NK-92 treated with Interleukin-12 subunit alpha and Interleukin-12 subunit beta, amount 100 ng/mL, for 24 hours (cell line): ENCODE data around the gene RRBP1.

ENCODE experiments used
- DNase-seq: peaks from one replicate; lab custom pipeline; 2025; lab: John Stamatoyannopoulos, UW

The RRBP1 gene

DNA sequence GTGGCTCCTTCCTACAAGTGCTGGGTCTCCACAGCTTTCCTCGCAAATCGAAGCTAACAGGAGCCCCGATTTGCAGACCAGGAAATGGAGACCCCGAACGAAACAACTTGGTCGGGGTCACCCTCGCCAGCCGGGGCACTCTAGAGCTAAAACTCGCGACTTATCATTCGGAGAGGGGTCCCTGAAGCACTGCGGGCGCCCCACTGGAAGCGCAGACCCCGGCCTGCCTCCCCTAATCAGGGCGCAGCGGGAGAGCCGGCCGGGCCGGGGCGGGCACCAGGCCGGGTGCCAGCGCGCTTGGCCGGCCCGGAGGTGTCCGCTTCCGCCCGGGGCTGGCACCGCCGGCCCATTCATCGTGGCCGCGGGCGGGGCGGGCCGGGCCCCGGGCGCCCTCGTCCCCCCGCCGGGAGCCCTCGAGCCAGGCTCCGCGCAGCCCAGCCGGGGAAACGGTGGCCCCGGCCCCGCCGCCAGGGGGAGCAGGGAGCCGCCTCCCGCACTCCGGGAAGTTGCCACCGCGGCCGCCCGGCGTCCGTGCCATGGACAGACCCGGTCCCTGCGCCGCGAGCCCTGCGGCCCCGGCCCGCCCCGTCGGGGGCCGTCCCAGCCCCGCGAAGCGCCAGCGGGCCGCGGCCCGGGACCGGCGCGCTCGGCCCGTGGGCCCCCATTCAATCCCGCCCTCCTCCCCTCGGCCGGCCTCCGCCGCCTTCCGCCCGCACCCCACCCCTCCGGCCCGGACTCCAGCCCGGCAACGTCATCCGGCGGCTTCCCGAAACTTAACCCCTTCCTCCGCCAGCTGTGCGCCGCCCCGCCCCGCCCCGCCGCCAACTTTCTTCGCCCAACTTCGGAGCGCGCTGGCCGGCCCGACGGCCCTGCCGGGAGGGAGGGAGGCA is 961 bp downstream of the RRBP1 start:
- peak; percentile 52 for DNase-seq

DNA sequence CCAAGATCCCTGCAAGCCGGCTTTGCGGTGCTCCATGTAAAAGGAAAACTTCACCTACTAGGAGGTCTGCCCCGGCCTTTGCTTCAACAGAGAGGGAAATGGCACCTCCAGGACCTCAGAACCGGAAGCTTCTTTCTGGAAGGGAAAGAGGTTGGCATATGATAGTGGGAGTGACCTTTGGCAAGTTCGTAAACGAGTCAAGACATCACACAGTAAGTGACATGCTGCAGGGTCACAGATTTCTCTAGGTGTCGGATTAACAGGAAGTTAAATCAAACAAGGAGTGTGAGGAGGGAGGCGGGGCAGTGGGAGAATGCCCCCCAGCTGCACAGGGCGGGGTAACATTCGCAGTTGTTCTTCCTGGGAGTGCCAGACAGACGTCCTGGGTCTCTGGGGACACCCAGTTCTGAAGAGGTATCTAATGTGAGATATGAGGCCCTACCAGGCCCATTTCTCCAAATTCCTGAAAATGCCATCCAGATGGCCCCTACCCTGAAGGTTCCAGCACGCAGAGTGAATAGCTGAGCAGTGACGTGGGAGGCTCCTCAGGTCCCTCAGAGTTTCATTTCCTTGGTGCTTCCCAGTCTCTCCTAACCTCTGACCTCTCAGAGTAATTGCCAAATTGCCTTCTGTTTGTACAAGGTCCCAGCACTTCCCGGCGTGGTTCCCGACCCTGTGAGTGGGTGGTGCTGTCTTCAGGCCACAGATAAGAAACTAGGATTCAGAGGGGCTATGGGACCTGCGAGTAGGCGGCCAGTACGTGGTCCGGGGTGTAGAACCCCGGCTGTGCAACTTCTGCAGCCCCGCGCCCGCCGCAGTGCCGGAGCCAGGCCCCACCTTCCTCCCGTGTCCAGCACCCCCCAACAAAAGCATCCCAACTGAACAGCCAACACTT is 1.9 kb downstream of the RRBP1 start:
- no peak for DNase-seq

DNA sequence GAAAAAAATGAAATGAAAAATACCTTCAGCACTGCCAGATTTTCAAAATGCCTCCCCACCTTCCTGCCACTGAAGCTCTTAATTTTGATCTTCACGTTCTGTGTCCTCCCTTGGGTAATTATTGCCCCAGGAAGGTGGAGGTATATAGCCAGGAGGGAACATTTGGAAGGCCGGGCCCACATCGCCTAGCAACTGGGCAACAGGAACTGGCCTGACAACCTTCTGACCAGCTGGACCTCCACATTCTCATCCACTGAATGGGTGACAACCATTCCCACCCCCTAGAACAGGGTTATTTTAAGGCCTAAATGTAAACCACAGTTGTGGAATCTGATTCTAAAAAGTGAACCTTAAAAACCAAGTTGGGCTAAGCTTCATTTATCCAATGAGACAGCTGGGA is 3.2 kb downstream of the RRBP1 start:
- no peak for DNase-seq

DNA sequence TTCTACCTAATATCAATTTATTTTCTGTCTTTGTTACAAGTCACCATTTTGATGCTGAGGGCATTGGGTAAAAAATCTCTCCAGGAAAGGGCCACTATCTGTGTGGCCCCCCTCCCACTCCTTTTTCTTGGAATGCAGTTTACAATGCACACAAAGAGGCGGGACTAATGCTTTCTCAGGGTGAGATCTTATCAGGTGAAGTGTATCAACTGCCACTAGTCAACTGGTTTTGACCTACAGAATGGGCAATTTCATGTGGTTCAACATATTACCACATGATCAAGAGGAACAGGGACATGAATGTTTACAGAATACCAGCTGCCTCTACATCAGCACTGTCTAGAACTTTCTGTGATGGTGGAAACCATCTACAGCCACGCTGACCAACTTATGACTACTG is 3.7 kb downstream of the RRBP1 start:
- no peak for DNase-seq

DNA sequence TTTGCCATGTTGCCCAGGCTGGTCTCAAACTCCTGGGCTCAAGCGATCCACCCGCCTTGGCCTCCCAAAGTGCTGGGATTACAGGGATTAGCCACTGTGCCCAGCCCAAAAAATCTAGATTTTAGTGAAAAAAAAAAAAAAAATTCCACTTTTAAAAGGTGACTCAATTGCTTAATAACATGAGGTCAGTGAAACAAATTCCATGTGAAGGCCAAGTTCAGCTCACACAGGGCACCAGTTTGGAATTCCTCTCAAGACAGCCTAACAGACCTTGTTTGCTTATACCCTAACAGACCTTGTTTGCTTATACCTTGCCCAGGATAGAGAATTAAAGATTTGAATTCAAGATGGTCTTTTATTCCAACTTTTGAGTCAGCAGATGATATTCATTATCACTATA is 5.1 kb downstream of the RRBP1 start:
- DNase-seq = no peak

DNA sequence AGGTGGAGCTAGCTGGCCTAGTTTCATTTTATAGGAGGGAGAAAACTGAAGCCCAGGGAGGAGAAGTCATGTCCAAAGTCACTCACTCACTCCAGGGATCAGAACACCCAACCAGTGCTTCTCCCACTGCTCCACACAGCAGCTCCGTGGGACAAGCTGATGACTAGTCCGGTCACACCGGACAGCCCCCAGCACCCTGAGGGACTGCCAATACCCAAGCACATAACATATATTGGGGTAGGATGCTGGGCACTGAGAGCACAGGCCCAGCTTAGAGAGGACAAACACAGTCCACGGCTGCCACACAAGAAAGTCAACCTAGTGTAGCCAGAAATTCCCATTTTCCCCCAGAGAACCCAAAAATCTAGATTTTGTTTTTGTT is 5.7 kb downstream of the RRBP1 start:
- DNase-seq = no peak

DNA sequence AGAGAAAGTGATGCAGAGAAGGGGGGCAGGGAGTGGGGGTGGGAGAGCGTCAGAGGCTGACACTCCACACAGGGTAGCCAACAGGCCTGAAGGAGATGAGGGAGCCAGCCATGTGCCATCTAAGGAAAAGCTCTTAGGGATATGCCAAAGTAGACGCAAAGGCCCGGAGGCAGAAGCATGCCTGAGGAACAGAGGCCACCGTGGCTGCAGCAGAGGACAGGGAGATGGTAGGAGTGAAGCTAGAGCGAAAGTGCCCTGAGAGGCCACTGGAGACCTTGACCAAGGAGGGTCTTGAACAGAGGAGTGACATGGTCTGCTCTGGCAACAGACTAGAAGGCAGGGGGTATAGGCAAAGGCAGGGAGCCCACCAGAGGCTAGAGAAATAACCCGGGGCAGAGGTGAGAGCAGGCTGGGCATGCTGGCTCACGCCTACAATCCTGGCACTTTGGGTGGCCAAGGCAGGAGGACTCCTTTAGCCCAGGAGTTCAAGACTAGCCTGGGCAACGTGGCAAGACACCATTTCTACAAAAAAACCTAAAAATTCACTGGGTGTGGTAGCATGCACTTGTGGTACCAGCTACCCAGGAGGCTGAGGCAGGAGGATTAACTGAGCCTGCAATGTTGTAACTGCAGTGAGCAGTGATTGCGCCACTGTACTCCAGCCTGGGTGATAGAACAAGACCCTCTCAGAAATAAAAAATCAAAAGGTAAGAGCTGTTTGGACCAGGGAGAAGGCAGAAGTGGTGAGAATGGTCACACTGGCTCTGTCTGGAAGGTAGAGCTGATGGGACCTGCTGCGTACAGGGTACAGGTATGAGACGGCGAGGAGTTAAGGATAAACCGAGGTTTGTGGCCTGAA is 6.3 kb downstream of the RRBP1 start:
- no peak for DNase-seq

DNA sequence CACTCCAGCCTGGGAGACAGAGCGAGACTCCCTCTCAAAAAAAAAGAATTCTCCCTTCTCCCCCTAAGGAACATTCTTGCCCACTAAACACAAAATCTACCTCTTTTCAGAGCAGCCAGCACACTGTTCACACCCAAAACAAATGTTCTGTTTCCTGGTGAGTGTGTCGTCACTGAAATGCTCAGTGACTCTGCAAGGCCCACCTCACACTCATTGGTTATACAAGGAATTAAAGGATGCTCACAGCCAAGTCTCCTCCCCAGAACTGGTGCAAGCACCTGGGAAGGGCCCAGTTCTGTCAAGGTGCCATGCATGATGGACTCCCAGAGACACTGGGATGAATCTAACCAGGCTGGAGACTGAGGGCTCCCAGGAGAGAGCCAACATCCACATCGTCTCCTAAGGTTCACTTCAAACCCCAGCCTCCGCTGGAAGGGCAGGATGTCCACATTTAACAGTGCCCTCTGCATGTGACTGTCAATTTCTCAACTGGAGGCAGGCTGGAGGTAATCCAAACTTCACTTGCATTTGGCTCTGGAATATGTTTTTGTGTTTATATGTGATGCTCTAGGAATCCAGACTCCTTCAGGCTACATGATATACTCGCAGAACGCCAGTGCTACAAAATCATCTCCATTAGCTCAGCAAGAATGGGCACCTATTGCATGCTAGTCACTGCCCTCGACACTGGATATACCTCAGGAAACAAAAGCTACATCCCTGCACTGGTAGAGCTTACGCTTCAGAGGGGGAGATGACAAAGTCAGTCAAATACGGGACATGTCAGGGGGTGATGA is 7.1 kb downstream of the RRBP1 start:
- DNase-seq = no peak

DNA sequence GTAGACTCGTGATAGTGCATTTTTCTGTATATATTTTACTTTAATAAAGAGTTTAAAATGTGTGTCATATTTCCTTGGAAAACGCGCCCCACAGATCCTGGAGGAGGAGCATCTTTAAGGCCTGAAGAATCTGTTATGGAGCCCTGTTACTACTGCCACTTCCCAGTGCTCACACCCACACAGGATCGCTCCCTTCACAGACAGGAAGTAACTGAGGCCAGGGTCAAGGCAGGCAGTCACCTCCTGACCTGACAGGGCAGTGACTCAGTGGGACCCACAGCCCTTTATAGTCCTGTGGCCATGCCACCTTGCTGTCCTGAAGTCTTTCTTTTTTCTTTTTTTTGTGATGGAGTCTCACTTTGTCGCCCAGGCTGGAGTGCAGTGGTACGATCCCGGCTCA is 9.0 kb downstream of the RRBP1 start:
- no peak for DNase-seq

DNA sequence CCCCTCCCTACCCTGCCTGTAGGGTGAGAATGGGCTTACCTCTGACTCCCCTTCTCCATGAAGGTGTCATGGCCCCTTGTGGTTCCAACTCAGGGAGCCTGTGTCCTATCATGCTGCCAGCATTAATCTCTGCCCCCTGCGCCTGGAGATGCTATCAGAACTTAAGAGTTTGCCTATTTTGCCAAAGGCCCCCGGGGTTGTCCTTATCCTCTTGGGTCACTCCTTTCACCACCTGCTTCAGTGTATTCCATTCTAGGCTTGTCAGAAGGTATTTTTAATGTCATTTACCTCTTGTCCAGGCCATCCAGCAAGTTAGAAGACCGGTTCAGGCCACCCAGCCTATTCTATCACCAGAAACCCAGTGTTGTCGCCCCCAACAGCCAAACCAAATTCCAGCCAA is 10.5 kb downstream of the RRBP1 start:
- no peak for DNase-seq

DNA sequence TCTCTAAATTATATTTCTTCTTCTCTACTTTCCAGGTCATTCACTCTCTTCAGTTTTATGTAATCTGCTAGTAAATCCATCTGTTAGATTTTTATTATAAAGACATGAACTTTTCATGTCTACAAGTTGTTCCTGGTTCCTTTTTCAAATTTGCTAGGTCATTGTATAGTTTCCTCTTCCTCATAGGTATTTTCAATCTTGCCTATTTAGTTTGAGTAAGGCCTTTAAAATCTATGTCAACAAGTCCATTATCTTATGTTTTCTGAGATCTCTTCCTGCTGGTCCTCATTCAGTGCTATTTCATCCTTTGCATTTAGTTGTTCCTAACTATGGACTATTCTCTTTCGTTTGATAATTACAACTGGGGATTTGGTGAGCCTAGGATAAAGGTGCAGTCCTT is 11.0 kb downstream of the RRBP1 start:
- no peak for DNase-seq

DNA sequence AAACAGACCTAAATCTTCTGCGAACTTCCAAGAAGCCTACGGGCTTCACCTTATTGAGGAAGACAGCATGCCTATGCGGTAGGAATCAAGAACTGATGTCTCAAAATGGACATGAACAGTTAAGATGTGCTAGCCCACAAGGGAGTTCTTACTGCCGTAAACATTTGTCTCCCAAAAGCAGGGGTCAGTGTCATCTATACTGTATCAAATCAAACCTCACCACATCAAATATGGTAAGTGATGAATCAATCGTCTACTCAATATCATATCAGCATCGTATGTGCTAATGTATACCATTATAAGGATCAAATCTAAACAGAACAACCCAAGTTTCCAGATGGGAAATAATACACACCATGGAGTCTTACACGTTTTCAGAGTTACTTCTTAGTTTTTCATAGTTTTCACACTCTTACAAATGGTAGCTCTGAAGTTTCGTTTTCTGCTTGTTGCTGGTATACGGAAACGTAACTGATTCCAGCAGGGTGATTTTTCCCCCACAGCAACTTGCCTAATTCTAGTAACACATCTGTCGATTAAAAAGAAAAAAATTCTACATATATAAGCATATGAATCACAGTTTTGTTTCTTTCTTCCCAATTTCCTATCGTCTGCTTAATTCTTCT is 12.6 kb downstream of the RRBP1 start:
- DNase-seq = no peak

DNA sequence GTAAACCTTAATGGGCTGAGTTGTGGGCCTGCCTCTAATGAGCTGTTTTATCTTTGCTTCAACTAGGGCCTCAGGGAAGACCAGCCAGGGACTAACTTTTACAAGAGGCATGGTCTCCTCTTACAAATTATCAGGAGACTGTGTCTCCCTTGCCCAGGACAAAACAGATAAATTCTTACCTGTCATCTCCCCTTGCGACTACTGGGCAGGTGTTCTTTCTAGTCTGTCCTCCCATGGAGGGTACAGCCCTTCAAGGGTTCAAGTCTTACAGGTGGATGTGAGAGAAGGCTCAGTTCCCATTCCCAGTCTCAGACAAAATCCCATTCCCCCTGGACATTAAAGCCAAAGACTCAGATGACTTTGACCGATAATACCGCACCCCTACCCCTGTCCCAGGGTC is 13.6 kb downstream of the RRBP1 start:
- DNase-seq = no peak

DNA sequence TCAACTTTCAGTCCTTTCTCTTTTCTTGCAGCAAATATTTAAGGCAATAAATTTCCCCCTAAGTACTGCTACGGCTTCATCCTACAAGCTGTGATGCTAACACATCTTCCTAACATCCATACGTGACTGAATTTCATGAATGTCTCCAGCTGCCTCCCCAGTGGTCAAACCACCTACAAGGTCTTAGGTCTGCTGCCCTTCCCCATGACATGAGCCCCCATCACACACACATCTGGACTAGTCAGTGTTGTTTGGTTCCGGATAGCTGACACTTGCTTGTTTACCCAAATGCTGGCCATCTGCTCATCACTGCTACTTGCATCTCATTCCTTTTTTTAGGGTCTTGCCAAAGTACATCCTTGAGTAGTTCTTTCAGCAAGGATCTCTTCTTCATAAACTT is 14.6 kb downstream of the RRBP1 start:
- DNase-seq = no peak

DNA sequence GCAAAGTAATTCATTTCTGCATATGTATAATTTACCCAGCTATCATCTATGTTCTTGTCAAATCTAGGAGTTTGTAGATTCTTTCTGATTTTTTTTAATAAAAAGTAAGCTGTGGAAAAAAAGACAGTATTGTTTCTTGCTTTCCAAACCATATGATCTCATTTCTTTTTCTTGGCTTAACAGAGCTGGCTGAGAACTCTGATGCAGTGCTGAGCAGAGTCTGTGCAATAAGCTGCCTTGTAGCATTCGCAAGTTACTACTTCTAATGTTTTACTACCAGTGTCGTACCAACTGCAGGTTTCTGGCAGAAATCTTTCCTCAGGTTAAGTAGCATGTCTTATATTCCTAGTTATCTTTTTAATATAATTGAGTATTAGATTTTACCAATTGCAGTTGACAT is 15.6 kb downstream of the RRBP1 start:
- no peak for DNase-seq

DNA sequence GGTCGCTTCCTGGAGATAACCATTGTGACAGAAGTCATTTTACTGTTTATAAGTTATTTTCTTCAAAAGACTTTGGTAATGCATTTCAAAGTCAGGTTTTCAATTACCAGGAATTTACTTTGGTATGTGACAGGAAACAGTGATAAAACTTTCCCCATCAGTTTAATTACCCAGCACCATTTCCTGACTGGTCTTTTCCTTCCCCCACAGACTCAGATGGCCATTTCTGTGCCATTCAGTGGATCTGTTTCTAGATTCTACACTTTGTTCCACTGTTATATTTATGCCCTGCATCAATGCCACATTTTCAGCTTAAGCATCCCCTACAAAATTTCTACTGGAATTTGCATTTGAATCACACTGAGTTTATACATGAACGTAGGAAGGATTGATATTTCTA is 16.3 kb downstream of the RRBP1 start:
- no peak for DNase-seq

DNA sequence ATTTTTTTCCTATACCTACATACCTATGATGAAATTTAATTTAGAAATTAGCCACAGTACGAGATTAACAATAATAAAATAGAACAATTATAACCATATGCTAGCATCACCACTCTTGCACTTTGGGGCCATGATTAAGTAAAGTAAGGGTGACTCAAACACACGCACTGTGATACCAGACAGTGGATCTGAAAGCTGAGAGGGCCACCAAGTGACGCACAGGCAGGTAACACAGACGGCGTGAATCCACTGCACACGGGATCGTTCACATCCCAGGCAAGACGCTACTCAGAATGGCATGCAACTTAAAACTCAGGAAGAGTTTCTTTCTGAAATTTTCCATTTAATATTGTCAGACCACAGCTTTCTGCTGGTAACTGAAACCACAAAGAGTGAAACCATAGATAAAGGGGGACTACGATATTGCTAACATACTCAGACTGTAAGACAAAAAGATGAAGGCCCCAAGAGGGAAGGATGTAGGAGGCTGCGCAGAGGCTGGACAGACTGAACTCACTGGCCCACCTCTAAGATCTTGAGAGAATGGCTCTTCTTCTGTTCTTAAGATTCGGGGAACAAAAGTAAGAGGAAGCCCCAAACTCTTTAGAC is 17.9 kb downstream of the RRBP1 start:
- DNase-seq = no peak

DNA sequence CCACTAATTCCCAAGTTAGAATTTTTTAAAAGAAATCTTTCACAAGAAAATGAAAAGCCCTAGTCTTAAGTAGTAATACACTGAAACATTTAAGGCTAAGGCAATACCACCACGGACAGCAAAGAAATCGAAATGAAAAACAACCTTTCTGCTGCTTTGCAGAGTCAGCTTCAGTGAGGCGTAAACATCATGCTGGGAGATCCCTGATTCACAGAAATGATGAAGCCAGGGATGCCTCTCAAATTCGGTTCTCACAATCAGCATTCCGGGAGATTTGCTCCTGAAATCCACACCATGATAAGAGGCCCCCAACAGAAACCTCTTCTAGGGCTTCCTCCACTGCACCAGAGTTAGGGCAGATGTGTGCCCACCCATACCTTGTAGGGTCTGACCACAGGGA is 18.6 kb downstream of the RRBP1 start:
- no peak for DNase-seq

DNA sequence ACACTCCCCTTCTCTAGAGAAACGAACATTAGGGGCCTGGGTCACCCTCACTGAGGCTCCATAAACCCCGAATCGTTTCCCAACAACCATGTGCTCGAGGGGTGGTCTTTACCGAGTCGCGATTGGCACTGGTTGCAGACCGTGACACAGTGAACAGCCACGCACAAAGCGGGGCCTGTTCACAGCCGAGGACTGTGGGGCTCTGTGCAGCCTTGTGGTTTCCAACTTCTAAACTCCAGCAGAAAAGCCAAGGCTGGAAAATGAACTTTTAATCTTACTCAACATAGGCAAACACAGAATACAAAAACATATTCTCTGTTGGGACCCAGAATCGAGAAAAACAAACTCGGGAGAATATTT is 19.0 kb downstream of the RRBP1 start:
- no peak for DNase-seq

DNA sequence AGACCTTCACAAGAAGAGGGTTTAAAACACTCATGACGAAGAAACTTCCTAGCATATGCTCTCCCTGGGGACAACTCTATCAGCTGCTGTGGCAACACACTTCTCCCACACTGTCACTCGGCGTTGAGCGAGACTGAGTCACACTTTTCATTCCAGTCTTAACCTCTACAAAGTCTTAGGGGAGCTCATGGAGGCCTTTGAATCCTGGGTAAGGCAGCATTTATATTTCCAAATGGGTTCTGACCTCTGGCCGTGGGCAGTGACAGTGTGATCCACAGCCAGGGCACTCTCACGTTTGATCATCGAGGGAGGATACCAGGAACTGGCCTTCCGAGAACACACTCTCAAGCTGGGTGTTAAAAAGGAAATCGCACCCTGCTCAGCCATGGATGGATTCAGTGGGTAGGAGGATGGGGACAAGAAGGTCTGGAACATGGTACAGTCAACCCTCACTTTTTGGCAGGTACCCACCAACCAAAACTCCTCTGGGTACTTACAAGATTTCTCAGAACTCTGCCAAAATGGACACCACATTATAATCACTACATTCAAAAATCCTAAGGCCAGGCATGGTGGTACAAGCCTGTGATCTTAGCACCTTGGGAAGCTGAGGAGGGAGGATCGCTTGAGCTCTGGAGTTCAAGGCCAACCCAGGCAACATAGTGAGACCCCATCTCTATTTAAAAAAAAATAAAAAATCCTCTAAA is 19.6 kb downstream of the RRBP1 start:
- DNase-seq = no peak
